Erythroblast (primary cell): Measurements from ENCODE around the gene ITPR1.

Source experiments
- GATA1 ChIP-seq: IDR thresholded peaks from 2 replicates; pipeline ENCODE4 v1.6.1; 2011; ENCODE audit warnings: low read depth, mild to moderate bottlenecking, control low read depth, low read length, moderate library complexity
- POLR2A ChIP-seq: IDR thresholded peaks from 2 replicates; pipeline ENCODE4 v1.6.1; 2011; ENCODE audit warnings: mild to moderate bottlenecking, low read length

DNA sequence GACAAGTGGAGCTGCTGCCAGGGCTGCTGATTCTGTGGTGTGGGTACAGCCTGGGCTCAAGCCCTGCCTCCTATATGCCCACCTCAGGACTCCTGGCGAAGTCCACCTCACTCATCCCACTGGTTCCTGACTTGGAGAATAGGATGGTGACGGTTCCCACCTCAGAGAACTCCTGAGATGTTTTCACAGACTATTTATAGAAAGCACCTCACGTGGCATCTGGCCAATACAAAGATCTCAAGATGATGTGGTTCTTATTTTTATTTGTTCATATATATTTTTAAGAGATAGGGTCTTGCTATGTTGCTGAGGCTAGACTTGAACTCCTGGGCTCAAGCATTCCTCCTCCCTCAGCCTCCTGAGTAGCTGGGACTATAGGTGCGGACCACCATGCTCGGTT lies 249.2 kb downstream of the ITPR1 start:
- TF ChIP-seq POLR2A (no peak), GATA1 (no peak)
